Liver (tissue), 9 donors: ENCODE data around the gene PATE1. TPM values are rescaled to one million over a fixed set of nuclear protein-coding genes. Genes with fewer than 3 reads are reported as not detected.

Experiments used
- DNase-seq: peaks from one replicate; pipeline ENCODE4 v3.0.0-alpha.2; 2017; ENCODE audit warnings: low spot score
- H3K27ac ChIP-seq, 2 donors: one replicate each; pipeline ENCODE4 v1.7.0; 2013; ENCODE audit warnings: inconsistent platforms in 2 of 2, low read length in 2 of 2, control low read depth in 1 of 2, low read depth in 1 of 2, mild to moderate bottlenecking in 1 of 2
- H3K27me3 ChIP-seq, 4 donors: one replicate each; pipeline versions ENCODE4 v1.6.1 to v1.7.0; 2013; ENCODE audit warnings: low read length in 3 of 4, inconsistent platforms in 1 of 4, mild to moderate bottlenecking in 1 of 4, moderate library complexity in 1 of 4; ENCODE audit not compliant: control insufficient read depth in 4 of 4, insufficient read depth in 4 of 4
- H3K36me3 ChIP-seq, 4 donors: one replicate each; pipeline versions ENCODE4 v1.6.1 to v1.7.0; 2013; ENCODE audit warnings: low read length in 3 of 4, mild to moderate bottlenecking in 3 of 4, low read depth in 1 of 4, moderate library complexity in 1 of 4; ENCODE audit not compliant: control insufficient read depth in 4 of 4, insufficient read depth in 3 of 4
- H3K4me1 ChIP-seq, 4 donors: one replicate each; pipeline versions ENCODE4 v1.6.1 to v1.7.0; 2013; ENCODE audit warnings: low read length in 3 of 4, mild to moderate bottlenecking in 3 of 4, moderate library complexity in 1 of 4; ENCODE audit not compliant: control insufficient read depth in 4 of 4, insufficient read depth in 4 of 4
- H3K4me3 ChIP-seq, 3 donors: one replicate each; pipeline versions ENCODE4 v1.6.1 to v1.7.0; 2013; ENCODE audit warnings: low read length in 3 of 3, control low read depth in 1 of 3, low read depth in 1 of 3, mild to moderate bottlenecking in 1 of 3
- H3K9ac ChIP-seq, 2 donors: one replicate each; pipeline ENCODE4 v1.7.0; 2013; ENCODE audit warnings: low read length in 2 of 2, mild to moderate bottlenecking in 2 of 2, moderate library complexity in 2 of 2, control low read depth in 1 of 2, low read depth in 1 of 2
- H3K9me3 ChIP-seq, 4 donors: one replicate each; pipeline versions ENCODE4 v1.6.1 to v1.7.0; 2013; ENCODE audit warnings: low read length in 3 of 4; ENCODE audit not compliant: control insufficient read depth in 4 of 4
- CTCF ChIP-seq: fragments of 150-350 bp; IDR thresholded peaks from 2 replicates; pipeline ENCODE4 v1.5.1; 2017; ENCODE audit warnings: improper control_type of control experiment, low read depth, low read length; ENCODE audit not compliant: missing input control
- EGR1 ChIP-seq, 2 donors: IDR thresholded peaks; 2 replicates each; pipeline ENCODE4 v1.6.1; 2016 to 2018; ENCODE audit warnings: antibody characterized with exemption in 2 of 2, low read depth in 2 of 2
- FOXA1 ChIP-seq: IDR thresholded peaks from 2 replicates; pipeline ENCODE4 v1.6.1; 2016; ENCODE audit warnings: antibody characterized with exemption
- FOXA2 ChIP-seq: IDR thresholded peaks from 2 replicates; pipeline ENCODE4 v1.6.1; 2016; ENCODE audit warnings: antibody characterized with exemption
- GABPA ChIP-seq, 2 donors: IDR thresholded peaks in 1 of 2; conservative IDR thresholded peaks in 1 of 2; 2 replicates each; pipeline ENCODE4 v1.6.1; 2016; ENCODE audit warnings: antibody characterized with exemption in 2 of 2, mild to moderate bottlenecking in 1 of 2, moderate library complexity in 1 of 2
- HNF4A ChIP-seq, 2 donors: conservative IDR thresholded peaks; 2 replicates each; pipeline ENCODE4 v1.6.1; 2016; ENCODE audit warnings: antibody characterized with exemption in 2 of 2, mild to moderate bottlenecking in 2 of 2
- JUND ChIP-seq, 2 donors: IDR thresholded peaks; 2 replicates each; pipeline ENCODE4 v1.6.1; 2016; ENCODE audit warnings: antibody characterized with exemption in 2 of 2
- MAX ChIP-seq: IDR thresholded peaks from 2 replicates; pipeline ENCODE4 v1.6.1; 2016; ENCODE audit warnings: antibody characterized with exemption
- RAD21 ChIP-seq, 2 donors: IDR thresholded peaks; 2 replicates each; pipeline ENCODE4 v1.6.1; 2016; ENCODE audit warnings: antibody characterized with exemption in 2 of 2, mild to moderate bottlenecking in 2 of 2
- REST ChIP-seq: IDR thresholded peaks from 2 replicates; pipeline ENCODE4 v1.6.1; 2016; ENCODE audit warnings: antibody characterized with exemption, mild to moderate bottlenecking
- SP1 ChIP-seq: IDR thresholded peaks from 2 replicates; pipeline ENCODE4 v1.6.1; 2018; ENCODE audit warnings: antibody characterized with exemption, mild to moderate bottlenecking
- TAF1 ChIP-seq: conservative IDR thresholded peaks from 2 replicates; pipeline ENCODE4 v1.6.1; 2016; ENCODE audit warnings: antibody characterized with exemption, mild to moderate bottlenecking
- YY1 ChIP-seq: IDR thresholded peaks from 2 replicates; pipeline ENCODE4 v1.6.1; 2016; ENCODE audit warnings: antibody characterized with exemption, mild to moderate bottlenecking
- ZBTB33 ChIP-seq: IDR thresholded peaks from 2 replicates; pipeline ENCODE4 v1.6.1; 2016; ENCODE audit warnings: antibody characterized with exemption
- WGBS: extraction: QIAGEN DNeasy Blood & Tissue Kit; methylation state at CpG from one replicate; pipeline ENCODE4 v1.1.7; 2013; 5-methylcytosine and 5-hydroxymethylcytosine counted together
- polyA plus RNA-seq, 2 donors: library from polyadenylated mRNA; stranded (reverse) in 1 of 2; unstranded in 1 of 2; fragments of 200-250 nt in 1 of 2; fragments of >200 nt in 1 of 2; fragmentation: Nextera tagmentation in 1 of 2; extraction: Ambion mirVana in 1 of 2; gene quantifications; one replicate each; pipeline versions ENCODE4 v1.2.1 to v1.2.3, GENCODE V29; 2013 to 2015
- total RNA-seq, 2 donors: library from RNA; depleted of rRNA; stranded (reverse); fragments of >200 nt; gene quantifications; one replicate each; pipeline ENCODE4 v1.2.3, GENCODE V29; 2014
- TF ChIP-seq, protein P1 (sequence below): IDR thresholded peaks from 2 replicates; pipeline ENCODE4 v1.6.1; 2016; ENCODE audit warnings: antibody characterized with exemption
- donor health status: healthy.
- donor health status: healthy.
- donor health status: healthy.
- donor health status: healthy.
- donor health status: healthy.

PATE1 gene
- total and polyA plus RNA-seq, 4 donors = not detected

DNA sequence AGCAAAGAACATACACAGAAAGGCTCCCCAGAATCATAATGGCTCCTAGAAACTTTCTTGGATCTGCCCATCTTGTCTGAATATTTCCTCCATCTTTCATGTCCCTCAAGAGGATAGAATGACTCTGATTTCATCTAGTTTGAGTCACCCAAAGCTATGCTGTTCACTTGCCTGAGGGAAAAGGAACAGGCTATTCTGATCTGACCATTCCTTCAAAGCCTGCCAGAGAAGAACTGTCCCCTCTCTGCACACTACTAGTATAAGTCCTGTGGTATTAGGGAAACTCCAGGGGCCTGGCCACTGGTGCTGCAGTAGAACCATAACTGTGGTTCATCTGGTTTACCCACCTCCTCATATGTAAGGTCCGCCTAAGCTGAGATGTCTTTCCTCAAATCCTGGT is 2.4 kb upstream of the PATE1 start:
- no peak overlapping the region for H3K4me3 ChIP-seq
- no peak overlapping the region for H3K9ac ChIP-seq
- no peaks in the 10 kb centered on the region for H3K36me3 ChIP-seq
- no peaks in the 10 kb centered on the region for H3K4me1 ChIP-seq
- TF ChIP-seq HNF4A (conservative IDR thresholded peaks at IDR 0.05) (no peak), EGR1 (IDR thresholded peaks at IDR 0.05; ENCODE audit: low read depth in 2 of 2) (no peak), GABPA (IDR thresholded peaks at IDR 0.05 in 1 of 2, conservative IDR thresholded peaks at IDR 0.05 in 1 of 2) (no peak), SP1 (no peak), JUND (IDR thresholded peaks at IDR 0.05) (no peak), TAF1 (no peak), FOXA2 (no peak), RAD21 (IDR thresholded peaks at IDR 0.05) (no peak)
- TF ChIP-seq, protein P1, sequence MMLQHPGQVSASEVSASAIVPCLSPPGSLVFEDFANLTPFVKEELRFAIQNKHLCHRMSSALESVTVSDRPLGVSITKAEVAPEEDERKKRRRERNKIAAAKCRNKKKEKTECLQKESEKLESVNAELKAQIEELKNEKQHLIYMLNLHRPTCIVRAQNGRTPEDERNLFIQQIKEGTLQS = no peak
- DNase-seq = no peak
- no peak overlapping the region for H3K27ac ChIP-seq
- H3K9me3 ChIP-seq = no peaks in the 10 kb centered on the region
- H3K27me3 ChIP-seq = peaks cover 0 to 14% (median 0%) of the 10 kb centered on the region in 4 donors
- WGBS = 89% methylated on average over 1 of the region's 1 CpG

DNA sequence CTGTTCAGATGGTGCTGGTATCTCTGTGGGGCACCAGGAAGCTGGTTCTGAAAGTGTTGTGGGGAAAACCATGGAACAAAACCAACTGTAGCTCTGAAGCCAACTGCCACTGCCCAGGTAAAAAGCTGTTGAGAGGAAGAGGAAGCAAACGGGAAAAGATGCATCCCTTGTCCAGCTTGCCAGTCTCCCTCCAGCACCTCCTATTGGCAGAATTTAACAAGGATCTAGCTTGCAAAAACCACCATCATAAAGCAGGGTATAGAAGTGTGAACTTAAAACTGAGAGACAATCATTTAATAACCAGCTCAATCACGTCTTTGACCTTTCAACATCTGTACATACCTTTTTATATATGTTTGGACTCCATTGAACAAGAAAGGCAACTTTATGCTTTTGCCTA is 4.5 kb downstream of the PATE1 start:
- no peaks in the 10 kb centered on the region for H3K4me1 ChIP-seq
- TF ChIP-seq CTCF = no peak
- TF ChIP-seq REST = no peak
- TF ChIP-seq FOXA1 = no peak
- TF ChIP-seq EGR1 (IDR thresholded peaks at IDR 0.05; ENCODE audit: low read depth in 2 of 2) = no peak
- no peak for TF ChIP-seq RAD21 (IDR thresholded peaks at IDR 0.05)
- no peak for TF ChIP-seq ZBTB33
- no peak for TF ChIP-seq MAX
- TF ChIP-seq YY1 = no peak
- H3K27me3 ChIP-seq = peaks cover 0 to 21% (median 0%) of the 10 kb centered on the region in 4 donors

More for the DNA sequence above, 4.5 kb downstream of the PATE1 start:
- no peaks in the 10 kb centered on the region for H3K36me3 ChIP-seq
- no peaks in the 10 kb centered on the region for H3K9me3 ChIP-seq
- H3K4me3 ChIP-seq = no peak overlapping the region
- DNase-seq = no peak
- H3K27ac ChIP-seq = no peak overlapping the region
- 26% methylated on average over 2 of the region's 2 CpGs for WGBS
- H3K9ac ChIP-seq = no peak overlapping the region
